BE2C (cell line): ENCODE results near the gene KCND3.

Source experiments
- DNase-seq: peaks from one replicate; pipeline ENCODE4 v3.0.0-alpha.2; 2020
- H3K27me3 ChIP-seq: fragments of 250-450 bp; sonication (Bioruptor Pico); 2 replicates; pipeline ENCODE4 v1.5.1; 2020; ENCODE audit warnings: mild to moderate bottlenecking
- H3K36me3 ChIP-seq: fragments of 250-450 bp; sonication (Bioruptor Pico); 2 replicates; pipeline ENCODE4 v1.5.1; 2020; ENCODE audit warnings: mild to moderate bottlenecking
- H3K4me1 ChIP-seq: fragments of 250-450 bp; sonication (Bioruptor Pico); 2 replicates; pipeline ENCODE4 v1.5.1; 2020
- H3K4me3 ChIP-seq: 2 replicates; pipeline ENCODE4 v1.5.1; 2011; ENCODE audit warnings: low read depth, low read length
- H3K9me3 ChIP-seq: fragments of 250-450 bp; sonication (Bioruptor Pico); 2 replicates; pipeline ENCODE4 v1.5.1; 2020
- TF ChIP-seq, protein P1 (sequence below): IDR thresholded peaks from 2 replicates; pipeline ENCODE4 v1.5.1; 2012; ENCODE audit warnings: mild to moderate bottlenecking, low read depth, low read length

Gene KCND3

DNA sequence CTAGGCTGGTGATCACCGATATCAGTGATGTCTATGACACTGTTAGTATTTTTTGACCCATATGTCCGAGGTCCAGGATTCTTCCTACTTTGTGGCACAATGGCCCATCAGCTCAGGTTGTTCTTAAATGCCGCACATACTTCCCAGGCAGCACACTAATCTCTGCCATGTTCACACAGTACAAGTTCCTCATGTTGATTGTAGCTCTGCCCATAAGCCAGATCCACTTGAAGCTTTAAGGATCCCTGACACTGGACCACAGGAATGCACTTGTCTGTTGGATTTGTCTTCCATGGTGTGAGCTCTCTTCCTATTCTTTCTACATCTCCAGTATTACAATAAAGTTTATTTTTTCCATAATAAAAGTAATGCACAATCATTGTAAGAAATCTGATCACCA is 164.3 kb downstream of the KCND3 start:
- no peaks in the 10 kb centered on the region for H3K36me3 ChIP-seq
- TF ChIP-seq, protein P1, sequence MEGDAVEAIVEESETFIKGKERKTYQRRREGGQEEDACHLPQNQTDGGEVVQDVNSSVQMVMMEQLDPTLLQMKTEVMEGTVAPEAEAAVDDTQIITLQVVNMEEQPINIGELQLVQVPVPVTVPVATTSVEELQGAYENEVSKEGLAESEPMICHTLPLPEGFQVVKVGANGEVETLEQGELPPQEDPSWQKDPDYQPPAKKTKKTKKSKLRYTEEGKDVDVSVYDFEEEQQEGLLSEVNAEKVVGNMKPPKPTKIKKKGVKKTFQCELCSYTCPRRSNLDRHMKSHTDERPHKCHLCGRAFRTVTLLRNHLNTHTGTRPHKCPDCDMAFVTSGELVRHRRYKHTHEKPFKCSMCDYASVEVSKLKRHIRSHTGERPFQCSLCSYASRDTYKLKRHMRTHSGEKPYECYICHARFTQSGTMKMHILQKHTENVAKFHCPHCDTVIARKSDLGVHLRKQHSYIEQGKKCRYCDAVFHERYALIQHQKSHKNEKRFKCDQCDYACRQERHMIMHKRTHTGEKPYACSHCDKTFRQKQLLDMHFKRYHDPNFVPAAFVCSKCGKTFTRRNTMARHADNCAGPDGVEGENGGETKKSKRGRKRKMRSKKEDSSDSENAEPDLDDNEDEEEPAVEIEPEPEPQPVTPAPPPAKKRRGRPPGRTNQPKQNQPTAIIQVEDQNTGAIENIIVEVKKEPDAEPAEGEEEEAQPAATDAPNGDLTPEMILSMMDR = no peak
- H3K9me3 ChIP-seq = no peaks in the 10 kb centered on the region
- no peak for DNase-seq
- no peaks in the 10 kb centered on the region for H3K4me1 ChIP-seq
- H3K27me3 ChIP-seq = no peaks in the 10 kb centered on the region
- H3K4me3 ChIP-seq = no peak overlapping the region

DNA sequence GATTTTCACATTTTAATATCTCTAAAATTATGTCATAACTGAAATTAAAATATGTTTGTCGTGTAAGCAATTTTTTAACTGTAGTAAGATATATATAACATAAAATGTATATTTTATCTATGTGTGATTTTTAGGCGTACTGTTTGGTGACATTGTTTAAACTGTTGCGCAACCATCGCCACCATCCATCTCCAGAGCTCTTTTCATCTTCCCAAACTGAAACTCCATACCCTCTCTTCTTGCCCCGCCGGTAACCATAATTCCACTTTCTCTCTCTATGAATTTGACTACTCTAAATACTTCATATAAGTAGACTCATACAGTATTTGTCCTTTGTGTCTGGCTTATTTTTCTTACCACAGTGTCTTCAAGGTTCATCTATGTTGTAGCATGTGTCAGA is 167.3 kb downstream of the KCND3 start:
- DNase-seq = no peak
- TF ChIP-seq, protein P1 = no peak
- no peaks in the 10 kb centered on the region for H3K27me3 ChIP-seq
- no peak overlapping the region for H3K4me3 ChIP-seq
- H3K4me1 ChIP-seq = no peaks in the 10 kb centered on the region
- H3K36me3 ChIP-seq = no peaks in the 10 kb centered on the region
- no peaks in the 10 kb centered on the region for H3K9me3 ChIP-seq

- Histone ChIP-seq H3K4me1 (no peaks in the 10 kb centered on the region), H3K9me3 (no peaks in the 10 kb centered on the region), H3K4me3 (no peak overlapping the region), H3K36me3 (no peaks in the 10 kb centered on the region), H3K27me3 (no peaks in the 10 kb centered on the region)
- peak; percentile 21 for DNase-seq
- TF ChIP-seq, protein P1 = no peak
Measured at GRCh38 chr1:111821121-111821745, 168.2 kb downstream of the KCND3 start.

DNA sequence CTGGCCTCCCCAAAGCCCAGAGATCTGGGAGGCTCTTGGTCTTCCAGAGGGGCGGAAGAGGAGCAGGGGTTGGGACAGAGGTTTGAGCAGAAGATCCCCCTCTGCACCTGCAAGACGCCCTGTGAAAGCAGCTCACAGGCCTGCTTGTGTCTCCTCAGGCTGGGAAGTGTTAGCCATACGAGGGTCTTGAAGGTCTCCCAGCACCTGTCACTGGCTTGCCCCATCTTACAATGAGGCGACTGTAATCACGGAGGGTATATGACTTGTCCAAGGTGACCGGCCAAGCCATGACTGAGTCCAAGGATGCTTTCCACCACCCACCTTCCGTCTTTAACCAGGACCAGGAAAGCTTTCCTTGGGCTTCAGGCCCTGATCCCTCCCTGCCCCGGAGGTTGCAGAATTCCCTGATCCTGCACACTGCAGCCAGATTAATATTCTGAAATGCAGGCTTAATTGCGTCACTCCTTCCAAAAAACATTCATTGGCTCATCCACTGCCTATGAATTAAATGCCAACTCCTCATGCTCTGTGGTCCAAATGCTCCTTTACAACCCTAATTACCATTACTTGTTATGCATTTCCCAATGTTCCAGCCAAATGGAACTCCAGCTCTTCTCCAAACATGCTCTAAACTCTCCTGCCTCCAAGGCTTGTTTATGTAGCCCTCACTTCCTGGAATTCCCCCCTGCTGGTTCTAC is 169.8 kb downstream of the KCND3 start:
- TF ChIP-seq, protein P1 = no peak
- Histone ChIP-seq H3K9me3 (no peaks in the 10 kb centered on the region), H3K4me3 (no peak overlapping the region), H3K4me1 (no peaks in the 10 kb centered on the region; the same call in 1 of the 2 replicates), H3K36me3 (no peaks in the 10 kb centered on the region), H3K27me3 (no peaks in the 10 kb centered on the region)
- no peak for DNase-seq

GRCh38 chr1:111818546-111818945 is 170.9 kb downstream of the KCND3 start:
- DNase-seq = no peak
- H3K4me1 ChIP-seq = no peaks in the 10 kb centered on the region; the same call in 1 of the 2 replicates
- no peak overlapping the region for H3K4me3 ChIP-seq
- no peaks in the 10 kb centered on the region for H3K27me3 ChIP-seq
- no peaks in the 10 kb centered on the region for H3K36me3 ChIP-seq
- TF ChIP-seq, protein P1 = no peak
- no peaks in the 10 kb centered on the region for H3K9me3 ChIP-seq

GRCh38 chr1:111818081-111818480 is 171.4 kb downstream of the KCND3 start:
- DNase-seq = no peak
- TF ChIP-seq, protein P1 = no peak
- H3K4me1 ChIP-seq = no peaks in the 10 kb centered on the region; the same call in 1 of the 2 replicates
- H3K9me3 ChIP-seq = no peaks in the 10 kb centered on the region
- no peaks in the 10 kb centered on the region for H3K36me3 ChIP-seq
- no peaks in the 10 kb centered on the region for H3K27me3 ChIP-seq
- no peak overlapping the region for H3K4me3 ChIP-seq
